Mesendoderm (in vitro differentiated cells): Measurements from ENCODE around the gene MACROH2A1.
A peak's percentile ranks its signal among the peaks of the same experiment; 100 is the strongest.

Experiments
- DNase-seq: peaks from one replicate; pipeline ENCODE4 v3.0.0; 2013
- H2AK5ac ChIP-seq: 2 replicates; pipeline ENCODE4 v1.6.1; 2013; ENCODE audit warnings: low read length, inconsistent platforms
- H2BK120ac ChIP-seq: 2 replicates; pipeline ENCODE4 v1.6.1; 2013; ENCODE audit warnings: low read depth, mild to moderate bottlenecking, low read length, moderate library complexity, mixed read lengths
- H2BK15ac ChIP-seq: replicated peaks from 2 replicates; pipeline ENCODE4 v1.6.1; 2013; ENCODE audit warnings: low read depth, mild to moderate bottlenecking, moderate library complexity
- H2BK5ac ChIP-seq: 2 replicates; pipeline ENCODE4 v1.6.1; 2013; ENCODE audit warnings: low read length, inconsistent platforms
- H3K18ac ChIP-seq: 2 replicates; pipeline ENCODE4 v1.6.1; 2013; ENCODE audit warnings: mild to moderate bottlenecking, low read length, mixed read lengths
- H3K23ac ChIP-seq: one replicate; pipeline ENCODE4 v1.6.1; 2013; ENCODE audit warnings: low read length
- H3K27ac ChIP-seq: 2 replicates; pipeline ENCODE4 v1.5.1; 2013; ENCODE audit warnings: low read depth, mild to moderate bottlenecking, inconsistent platforms, low read length, moderate library complexity
- H3K27me3 ChIP-seq: 2 replicates; pipeline ENCODE4 v1.6.1; 2013; ENCODE audit warnings: low read length, control low read depth, mild to moderate bottlenecking, inconsistent platforms; ENCODE audit not compliant: insufficient read depth, poor library complexity
- H3K36me3 ChIP-seq: 2 replicates; pipeline ENCODE4 v1.6.1; 2013; ENCODE audit warnings: low read length, inconsistent platforms; ENCODE audit not compliant: control insufficient read depth, insufficient read depth
- H3K4ac ChIP-seq: one replicate; pipeline ENCODE4 v1.6.1; 2013; ENCODE audit warnings: low read depth, mild to moderate bottlenecking, low read length, moderate library complexity
- H3K4me1 ChIP-seq: 2 replicates; pipeline ENCODE4 v1.6.1; 2013; ENCODE audit warnings: low read depth, low read length, inconsistent platforms; ENCODE audit not compliant: control insufficient read depth
- H3K4me2 ChIP-seq: 2 replicates; pipeline ENCODE4 v1.6.1; 2013; ENCODE audit warnings: low read length
- H3K4me3 ChIP-seq: 2 replicates; pipeline ENCODE4 v1.5.1; 2013; ENCODE audit warnings: mild to moderate bottlenecking, low read length
- H3K56ac ChIP-seq: one replicate; pipeline ENCODE4 v1.6.1; 2013; ENCODE audit warnings: low read length
- H3K79me1 ChIP-seq: 2 replicates; pipeline ENCODE4 v1.6.1; 2013; ENCODE audit warnings: low read length, inconsistent platforms
- H3K79me2 ChIP-seq: 2 replicates; pipeline ENCODE4 v1.6.1; 2013; ENCODE audit warnings: mild to moderate bottlenecking, low read length; ENCODE audit not compliant: control insufficient read depth, insufficient read depth
- H3K9ac ChIP-seq: 2 replicates; pipeline ENCODE4 v1.6.1; 2013; ENCODE audit warnings: low read length, inconsistent platforms
- H4K5ac ChIP-seq: one replicate; pipeline ENCODE4 v1.6.1; 2013; ENCODE audit warnings: low read length
- H4K8ac ChIP-seq: one replicate; pipeline ENCODE4 v1.6.1; 2013; ENCODE audit warnings: low read depth, mild to moderate bottlenecking, control low read depth, low read length, moderate library complexity
- WGBS: extraction: QIAGEN DNeasy Blood & Tissue Kit; methylation state at CpG from one replicate; pipeline ENCODE4 v1.1.7; 2013; ENCODE audit warnings: low lambda C conversion rate, missing lambda C conversion rate; ENCODE audit not compliant: insufficient coverage; ENCODE audit errors: extremely low coverage; 5-methylcytosine and 5-hydroxymethylcytosine counted together

MACROH2A1 gene

DNA sequence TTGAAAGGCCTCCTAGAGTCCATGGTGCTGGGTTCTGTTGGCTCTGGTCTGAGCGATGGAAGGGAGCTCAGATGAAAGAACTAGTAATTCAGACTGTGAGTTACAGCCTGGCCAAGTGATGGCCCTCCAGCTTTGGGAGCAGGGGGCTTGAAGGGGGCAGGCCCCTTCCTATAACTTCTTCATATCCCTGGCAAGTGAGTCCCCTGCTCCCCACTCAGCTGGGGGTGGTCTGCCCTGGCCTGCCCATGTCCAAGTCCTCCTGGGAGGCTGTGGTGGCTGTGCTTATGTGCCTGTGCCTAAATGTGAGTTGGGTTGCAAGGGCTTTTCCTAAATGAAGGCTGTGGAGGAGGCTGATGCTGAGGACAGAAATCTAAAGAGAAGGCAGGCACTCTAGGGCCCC is 80.1 kb downstream of the MACROH2A1 start:
- no peaks in the 10 kb centered on the region for H3K79me1 ChIP-seq
- no peak overlapping the region for H4K5ac ChIP-seq
- H3K36me3 ChIP-seq, result no peaks in the 10 kb centered on the region
- no peak overlapping the region for H3K56ac ChIP-seq
- H3K4ac ChIP-seq, result no peak overlapping the region
- H3K27me3 ChIP-seq, result no peaks in the 10 kb centered on the region
- no peak for DNase-seq
- H3K79me2 ChIP-seq, result no peaks in the 10 kb centered on the region
- no peak overlapping the region for H3K4me2 ChIP-seq
- H3K4me3 ChIP-seq, result no peak overlapping the region
- no peaks in the 10 kb centered on the region for H3K4me1 ChIP-seq
- H2BK15ac ChIP-seq, result no peak overlapping the region
- H3K27ac ChIP-seq, result no peak overlapping the region
- WGBS, result no CpG with 5 or more reads among the region's 1 CpG
- H2BK5ac ChIP-seq, result no peak overlapping the region
- H2BK120ac ChIP-seq, result no peak overlapping the region
- H3K23ac ChIP-seq, result no peak overlapping the region
- H3K9ac ChIP-seq, result no peak overlapping the region
- no peak overlapping the region for H2AK5ac ChIP-seq
- H3K18ac ChIP-seq, result no peak overlapping the region
- H4K8ac ChIP-seq, result no peak overlapping the region

DNA sequence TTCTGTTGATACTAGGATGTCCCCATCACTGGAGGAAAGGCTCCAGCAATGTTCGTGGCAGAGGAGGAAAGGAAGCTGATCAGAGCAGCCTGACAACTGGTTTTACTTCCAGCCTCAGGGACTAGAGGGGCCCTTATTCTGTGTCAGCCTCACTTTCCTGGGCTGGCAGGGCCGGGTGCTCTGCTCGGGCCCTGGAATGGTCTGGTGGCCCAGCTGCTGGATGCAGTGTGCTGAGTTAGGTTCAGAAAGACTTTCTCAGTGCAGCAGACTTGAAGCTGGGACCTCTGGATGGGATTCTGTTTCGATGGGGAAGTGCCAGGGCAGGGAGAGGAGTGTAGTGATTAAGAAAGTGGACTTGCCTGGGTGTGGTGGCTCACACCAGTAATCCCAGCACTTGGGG is 81.0 kb downstream of the MACROH2A1 start:
- H4K8ac ChIP-seq, result no peak overlapping the region
- H3K36me3 ChIP-seq, result no peaks in the 10 kb centered on the region
- no peak overlapping the region for H3K4me2 ChIP-seq
- no peak overlapping the region for H3K56ac ChIP-seq
- no peaks in the 10 kb centered on the region for H3K27me3 ChIP-seq
- no peaks in the 10 kb centered on the region for H3K4me1 ChIP-seq
- no peak overlapping the region for H2BK15ac ChIP-seq
- no peak overlapping the region for H3K27ac ChIP-seq
- H3K4me3 ChIP-seq, result no peak overlapping the region
- H3K23ac ChIP-seq, result no peak overlapping the region
- H3K79me1 ChIP-seq, result no peaks in the 10 kb centered on the region
- DNase-seq, result no peak
- H3K4ac ChIP-seq, result no peak overlapping the region
- no CpG with 5 or more reads among the region's 4 CpGs for WGBS
- H2AK5ac ChIP-seq, result no peak overlapping the region
- H2BK5ac ChIP-seq, result no peak overlapping the region
- no peak overlapping the region for H3K9ac ChIP-seq
- no peak overlapping the region for H4K5ac ChIP-seq
- no peak overlapping the region for H2BK120ac ChIP-seq
- H3K18ac ChIP-seq, result no peak overlapping the region
- H3K79me2 ChIP-seq, result no peaks in the 10 kb centered on the region

DNA sequence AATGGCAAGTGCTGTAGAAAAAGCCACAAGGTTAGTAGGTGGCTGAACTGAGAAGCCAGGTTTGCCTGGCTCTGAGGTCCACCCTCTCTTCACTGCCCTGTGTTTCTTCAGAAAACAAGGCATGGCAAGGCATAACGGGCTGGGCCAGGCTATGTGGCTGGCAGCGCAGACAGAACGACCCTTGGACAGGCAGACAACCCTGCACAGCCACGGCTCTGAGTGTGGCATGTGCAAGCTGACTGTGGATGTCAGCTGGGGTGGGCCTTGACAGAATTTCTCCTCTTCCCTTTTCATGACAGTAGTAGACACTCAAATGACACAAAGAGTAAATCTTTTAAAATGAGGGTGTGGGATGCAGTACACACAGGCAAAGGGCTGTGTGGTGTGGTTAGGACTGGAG is 81.7 kb downstream of the MACROH2A1 start:
- no peak overlapping the region for H3K4me3 ChIP-seq
- DNase-seq, result no peak
- no peaks in the 10 kb centered on the region for H3K79me2 ChIP-seq
- no peak overlapping the region for H3K4me2 ChIP-seq
- no peak overlapping the region for H3K23ac ChIP-seq
- H2BK5ac ChIP-seq, result no peak overlapping the region
- H3K36me3 ChIP-seq, result no peaks in the 10 kb centered on the region
- H2AK5ac ChIP-seq, result no peak overlapping the region
- no peak overlapping the region for H4K5ac ChIP-seq
- no peaks in the 10 kb centered on the region for H3K79me1 ChIP-seq
- no peak overlapping the region for H3K56ac ChIP-seq
- no CpG with 5 or more reads among the region's 4 CpGs for WGBS
- H3K18ac ChIP-seq, result no peak overlapping the region
- no peak overlapping the region for H2BK120ac ChIP-seq
- H3K27me3 ChIP-seq, result no peaks in the 10 kb centered on the region
- no peak overlapping the region for H3K4ac ChIP-seq
- no peak overlapping the region for H3K27ac ChIP-seq
- H3K9ac ChIP-seq, result no peak overlapping the region
- H2BK15ac ChIP-seq, result no peak overlapping the region
- H4K8ac ChIP-seq, result no peak overlapping the region
- no peaks in the 10 kb centered on the region for H3K4me1 ChIP-seq

DNA sequence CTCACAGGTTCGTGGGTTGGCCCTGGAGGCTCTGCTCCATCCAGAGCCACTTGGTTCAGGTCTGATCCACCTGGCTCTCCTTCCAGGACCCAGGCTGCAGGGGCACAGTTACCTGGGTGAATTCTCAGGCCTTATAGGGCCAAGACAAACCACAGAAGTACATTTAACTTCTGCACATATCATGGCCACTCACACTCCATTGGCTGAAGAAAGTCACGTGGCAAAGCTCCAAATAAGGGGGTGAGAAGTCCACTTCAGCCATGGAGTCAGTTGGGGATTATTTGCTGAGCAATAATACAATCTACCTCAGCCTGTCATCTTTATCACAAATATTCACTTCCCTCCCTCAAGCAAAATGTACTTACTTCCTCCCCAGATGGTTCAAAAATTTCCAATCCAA is 83.6 kb downstream of the MACROH2A1 start:
- H4K8ac ChIP-seq, result no peak overlapping the region
- no peaks in the 10 kb centered on the region for H3K79me2 ChIP-seq
- H3K27me3 ChIP-seq, result no peaks in the 10 kb centered on the region
- H3K36me3 ChIP-seq, result no peaks in the 10 kb centered on the region
- no peak overlapping the region for H3K9ac ChIP-seq
- no peak overlapping the region for H3K4me3 ChIP-seq
- no CpG with 5 or more reads among the region's 2 CpGs for whole genome bisulfite sequencing
- no peak for DNase-seq
- H3K56ac ChIP-seq, result no peak overlapping the region
- H3K18ac ChIP-seq, result no peak overlapping the region
- no peak overlapping the region for H2BK5ac ChIP-seq
- H3K4ac ChIP-seq, result no peak overlapping the region
- no peaks in the 10 kb centered on the region for H3K79me1 ChIP-seq
- no peak overlapping the region for H2BK15ac ChIP-seq
- H3K27ac ChIP-seq, result no peak overlapping the region
- no peak overlapping the region for H2BK120ac ChIP-seq
- H3K4me1 ChIP-seq, result no peaks in the 10 kb centered on the region
- no peak overlapping the region for H4K5ac ChIP-seq
- H3K23ac ChIP-seq, result no peak overlapping the region
- no peak overlapping the region for H2AK5ac ChIP-seq
- no peak overlapping the region for H3K4me2 ChIP-seq

DNA sequence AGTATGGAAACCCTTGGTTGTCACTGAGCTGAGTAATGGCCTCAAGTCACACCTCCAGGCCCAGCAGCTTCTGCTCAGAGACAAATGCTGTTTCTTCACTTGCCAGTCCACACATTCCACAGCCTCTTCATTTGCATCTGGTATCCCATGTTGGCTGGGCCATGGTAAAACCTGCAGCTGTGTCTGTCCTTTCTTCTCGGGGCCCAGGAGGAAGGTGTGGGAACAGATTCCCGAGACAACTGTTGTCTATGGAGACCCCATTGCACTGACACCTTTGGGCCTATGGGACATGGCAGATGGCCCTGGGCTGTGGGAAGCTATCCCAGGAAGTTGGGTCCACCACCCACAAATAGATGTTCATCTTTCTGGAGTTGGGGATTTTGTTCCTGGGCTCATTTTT is 85.1 kb downstream of the MACROH2A1 start:
- Histone ChIP-seq H3K27me3 (no peaks in the 10 kb centered on the region), H3K36me3 (no peaks in the 10 kb centered on the region), H3K4me3 (no peak overlapping the region), H3K79me1 (no peaks in the 10 kb centered on the region), H2AK5ac (no peak overlapping the region), H2BK5ac (no peak overlapping the region), H2BK15ac (no peak overlapping the region), H3K4ac (no peak overlapping the region), H3K56ac (no peak overlapping the region), H4K5ac (no peak overlapping the region), H3K18ac (no peak overlapping the region), H3K4me1 (no peaks in the 10 kb centered on the region), H3K9ac (no peak overlapping the region), H3K27ac (no peak overlapping the region), H3K79me2 (no peaks in the 10 kb centered on the region), H4K8ac (no peak overlapping the region), H3K4me2 (no peak overlapping the region), H3K23ac (no peak overlapping the region), H2BK120ac (no peak overlapping the region)
- no CpG with 5 or more reads among the region's 2 CpGs for WGBS
- peak; percentile 36 for DNase-seq

DNA sequence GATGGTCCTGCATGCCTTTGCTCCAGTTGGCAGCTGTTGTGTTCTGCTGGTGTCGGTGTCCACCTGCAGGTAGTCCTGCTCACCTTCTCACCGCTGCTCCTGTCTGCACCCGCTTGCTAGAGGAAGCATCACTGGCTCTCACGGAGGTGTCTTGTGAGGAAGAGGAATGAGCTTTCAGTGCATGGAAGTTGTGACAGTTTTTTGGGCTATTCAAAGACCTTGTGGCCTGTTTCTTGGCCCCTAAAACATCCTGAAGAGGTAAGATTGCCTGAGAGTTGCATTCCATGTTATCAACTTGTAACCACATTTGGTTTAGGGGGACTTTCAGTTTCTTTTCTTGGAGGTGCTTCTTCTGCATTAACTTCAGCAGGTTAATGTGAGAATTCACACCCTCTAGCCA is 85.6 kb downstream of the MACROH2A1 start:
- H3K4me3 ChIP-seq, result no peak overlapping the region
- WGBS, result no CpG with 5 or more reads among the region's 4 CpGs
- H2BK5ac ChIP-seq, result no peak overlapping the region
- H3K79me2 ChIP-seq, result no peaks in the 10 kb centered on the region
- no peak overlapping the region for H4K8ac ChIP-seq
- H3K4ac ChIP-seq, result no peak overlapping the region
- no peak overlapping the region for H3K23ac ChIP-seq
- H2BK120ac ChIP-seq, result no peak overlapping the region
- no peaks in the 10 kb centered on the region for H3K4me1 ChIP-seq
- H2AK5ac ChIP-seq, result no peak overlapping the region
- H3K79me1 ChIP-seq, result no peaks in the 10 kb centered on the region
- H3K4me2 ChIP-seq, result no peak overlapping the region
- no peak overlapping the region for H4K5ac ChIP-seq
- H3K9ac ChIP-seq, result no peak overlapping the region
- H3K36me3 ChIP-seq, result no peaks in the 10 kb centered on the region
- no peaks in the 10 kb centered on the region for H3K27me3 ChIP-seq
- DNase-seq, result no peak
- no peak overlapping the region for H3K56ac ChIP-seq
- H3K18ac ChIP-seq, result no peak overlapping the region
- H3K27ac ChIP-seq, result no peak overlapping the region
- H2BK15ac ChIP-seq, result no peak overlapping the region
